NCI-H2227 (cell line): ENCODE results near the gene LEMD3.
A peak's percentile ranks its signal among the peaks of the same experiment; 100 is the strongest.

ENCODE experiments used
- DNase-seq: peaks from one replicate; lab custom pipeline; 2025; ENCODE audit not compliant: unreplicated experiment; lab: John Stamatoyannopoulos, UW

The LEMD3 gene

DNA sequence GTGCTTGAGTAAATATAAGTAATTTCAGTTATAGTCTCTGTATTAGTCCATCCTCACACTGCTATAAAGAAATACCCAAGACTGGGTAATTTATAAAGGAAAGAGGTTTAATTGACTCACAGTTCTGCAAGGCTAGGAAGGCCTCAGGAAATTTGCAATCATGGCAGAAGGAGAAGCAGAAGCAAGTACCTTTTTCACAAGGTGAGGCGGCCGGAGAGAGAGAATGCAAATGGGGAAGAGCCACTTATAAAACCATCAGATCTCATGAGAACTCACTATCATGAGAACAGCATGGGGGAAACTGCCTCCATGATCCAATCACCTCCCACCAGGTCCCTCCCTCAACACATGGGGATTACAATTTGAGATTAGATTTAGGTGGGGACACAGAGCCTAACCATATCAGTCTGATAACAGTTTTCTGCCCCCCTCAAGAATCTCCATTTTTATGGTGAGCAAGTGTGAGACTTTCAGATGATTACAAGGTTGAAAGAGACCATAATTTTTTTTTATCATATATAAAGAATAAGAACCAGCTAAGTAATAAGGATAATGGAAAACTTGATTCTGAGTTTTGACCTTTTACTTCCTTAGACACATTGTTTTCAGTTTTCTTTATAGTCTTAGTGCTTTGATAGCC is 35.6 kb downstream of the LEMD3 start:
- no peak for DNase-seq

DNA sequence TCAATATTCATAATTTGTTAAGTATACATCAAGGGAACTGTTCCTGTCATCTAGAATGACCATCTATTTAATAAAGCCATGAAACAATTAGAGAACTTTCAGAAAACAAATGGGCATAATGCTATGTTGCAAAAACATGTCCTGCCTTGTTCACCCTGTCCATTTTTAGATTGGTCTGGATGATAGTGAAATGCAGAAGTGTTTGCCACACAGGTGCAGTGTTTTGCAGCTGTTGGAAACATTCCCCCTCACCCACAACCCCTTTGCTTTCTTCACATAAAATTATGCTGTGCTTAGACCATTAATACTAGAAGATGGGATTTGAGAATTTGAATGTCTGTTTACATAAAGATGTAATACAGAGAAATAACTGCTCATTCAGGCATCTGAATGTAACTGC is 36.5 kb downstream of the LEMD3 start:
- no peak for DNase-seq

DNA sequence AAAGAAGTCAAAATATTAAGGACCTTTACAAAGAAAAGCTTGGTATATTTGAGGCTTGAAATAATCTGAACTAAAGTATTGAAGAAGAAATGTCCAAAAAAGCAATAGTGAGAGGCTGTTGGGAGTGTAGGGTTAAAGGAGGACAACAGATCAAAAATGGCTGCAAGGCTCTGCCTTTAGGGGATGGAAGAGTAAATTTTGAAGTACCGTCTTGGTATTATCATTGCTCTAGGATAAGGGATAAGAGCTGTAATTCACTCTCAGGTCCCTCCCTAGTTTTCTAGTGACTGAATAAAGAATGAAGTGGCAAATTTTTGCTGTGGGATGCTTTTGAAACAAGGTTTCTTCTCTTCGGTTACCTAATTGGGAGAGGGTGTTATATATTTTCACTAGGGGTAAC is 38.7 kb downstream of the LEMD3 start:
- no peak for DNase-seq

DNA sequence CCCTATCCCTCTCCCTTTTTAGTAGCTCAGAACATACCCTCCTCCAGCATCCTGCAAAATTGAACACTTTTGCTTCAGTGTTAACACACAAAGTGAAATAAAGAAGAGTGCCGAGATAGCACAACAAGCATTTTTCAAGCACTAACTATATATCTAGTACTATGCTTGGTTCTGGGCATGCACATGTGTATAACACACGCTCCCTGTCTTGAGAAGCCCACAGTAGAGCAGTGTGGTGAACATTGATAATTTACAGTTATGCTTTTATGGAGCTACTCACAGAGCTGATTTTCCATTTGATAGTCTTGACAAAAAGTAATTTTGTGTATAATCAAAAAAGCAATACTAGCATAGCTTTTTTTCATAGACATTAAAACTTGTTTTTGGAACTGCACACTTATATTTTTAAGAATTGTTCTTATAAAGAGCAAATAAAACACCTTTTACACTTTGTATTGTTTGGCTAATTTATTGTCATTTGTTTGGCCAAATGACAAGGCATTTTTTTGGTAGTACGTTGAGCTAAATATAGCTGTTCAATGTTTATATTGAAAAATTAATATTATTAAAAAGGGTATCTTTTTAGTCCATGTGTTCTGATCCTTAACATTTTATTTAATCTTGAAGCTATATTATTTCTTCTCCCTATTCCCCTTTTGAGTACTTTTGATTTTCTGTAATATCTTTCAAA is 39.7 kb downstream of the LEMD3 start:
- no peak for DNase-seq

DNA sequence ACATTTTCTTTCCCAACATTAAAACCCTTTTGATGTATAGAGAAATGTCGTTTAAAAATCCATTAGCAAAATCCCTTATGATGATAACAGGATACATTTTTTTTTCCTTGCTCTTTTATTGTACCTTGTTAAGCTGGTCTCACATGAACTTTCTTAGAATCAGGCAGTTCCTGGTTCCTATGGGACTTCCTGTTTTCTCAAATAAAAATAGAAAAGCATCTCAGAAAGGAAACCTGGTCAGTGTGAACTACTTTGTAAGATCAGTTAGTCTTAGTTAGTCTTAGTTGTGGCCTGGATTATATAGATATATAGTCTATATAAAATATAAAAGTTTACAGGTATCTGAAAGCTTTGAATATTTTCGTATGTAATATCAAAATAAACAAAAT is 40.3 kb downstream of the LEMD3 start:
- DNase-seq: no peak

DNA sequence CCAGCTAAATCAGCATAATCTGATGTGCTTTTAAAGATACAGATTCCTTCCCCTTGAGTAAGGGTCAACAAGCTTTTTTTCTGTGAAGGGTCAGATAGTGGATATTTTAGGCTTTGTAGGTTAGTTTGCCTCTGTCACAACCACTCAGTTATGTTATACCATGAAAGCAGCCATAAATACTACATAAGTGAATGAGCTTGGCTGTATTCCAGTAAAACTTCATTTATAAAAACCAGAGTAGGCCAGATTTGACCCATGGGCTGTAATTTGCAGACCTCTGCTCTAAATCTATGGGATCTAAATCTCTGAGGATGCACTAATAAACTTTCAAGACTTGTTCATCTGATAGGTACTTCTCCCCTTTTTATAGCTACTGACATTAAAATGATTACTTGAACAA is 47.7 kb downstream of the LEMD3 start:
- peak; percentile 14 for DNase-seq

DNA sequence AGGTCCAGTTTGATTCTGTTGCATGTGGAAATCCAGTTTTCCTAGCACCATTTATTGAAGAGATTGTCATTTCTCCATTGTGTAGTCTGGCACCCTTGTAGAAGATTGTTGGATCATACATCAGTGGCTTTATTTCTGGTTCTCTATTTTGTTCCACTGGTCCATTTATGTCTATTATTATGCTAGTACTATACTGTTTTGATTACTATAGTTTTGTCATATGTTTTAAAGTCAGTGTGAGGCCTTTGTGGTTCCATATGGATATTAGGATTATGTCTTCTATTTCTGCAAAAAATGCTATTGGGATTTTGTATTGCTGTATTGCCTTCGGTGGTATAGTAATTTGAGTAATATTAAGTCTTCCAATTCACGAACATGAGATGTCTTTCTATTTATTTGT is 51.4 kb downstream of the LEMD3 start:
- DNase-seq: no peak

DNA sequence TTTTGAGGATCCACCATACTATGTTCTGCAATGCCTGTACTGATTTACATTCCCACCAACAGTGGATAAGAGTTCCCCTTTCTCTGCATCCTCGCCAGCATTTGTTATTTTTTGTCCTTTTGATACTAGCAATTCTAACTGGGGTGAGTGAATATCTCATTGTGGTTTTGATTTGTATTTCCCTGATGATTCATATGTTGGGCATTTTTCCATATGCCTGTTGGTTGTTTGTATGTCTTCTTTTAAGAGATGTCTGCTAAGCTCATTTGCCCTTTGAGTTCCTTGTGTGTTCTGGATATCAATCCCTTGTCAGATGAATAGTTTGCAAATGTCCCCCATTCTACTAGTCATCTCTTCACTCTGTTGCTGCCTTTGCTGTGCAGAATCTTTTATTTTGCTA is 60.1 kb downstream of the LEMD3 start:
- no peak for DNase-seq

DNA sequence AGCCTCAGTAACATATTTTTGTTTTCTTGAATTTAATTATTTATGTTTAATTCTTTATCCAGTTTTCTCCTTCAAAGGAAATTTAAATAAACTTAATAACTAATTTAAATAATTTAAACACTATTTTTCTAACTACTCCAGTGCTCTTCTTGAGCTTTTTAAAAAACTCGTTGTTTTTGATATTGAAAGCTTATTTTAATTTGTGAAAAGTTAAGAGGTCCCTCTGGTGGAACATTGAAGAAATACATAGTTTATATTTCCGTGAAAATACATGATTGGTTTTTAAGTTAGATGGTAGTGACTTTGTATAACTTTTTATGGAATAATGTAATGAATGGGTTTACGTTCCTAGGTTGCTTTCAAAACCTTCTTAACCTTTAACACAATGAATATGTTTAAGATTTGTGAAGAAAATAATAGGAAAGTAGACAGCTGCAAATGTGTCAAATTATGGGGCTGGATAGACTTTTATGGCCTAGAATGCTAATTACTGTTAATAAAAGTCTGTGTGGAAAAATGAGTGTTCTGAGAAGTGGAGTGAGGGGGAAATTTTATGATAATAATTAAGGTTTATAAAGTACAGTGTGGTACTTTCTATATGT is 63.2 kb downstream of the LEMD3 start:
- DNase-seq: peak; percentile 6

DNA sequence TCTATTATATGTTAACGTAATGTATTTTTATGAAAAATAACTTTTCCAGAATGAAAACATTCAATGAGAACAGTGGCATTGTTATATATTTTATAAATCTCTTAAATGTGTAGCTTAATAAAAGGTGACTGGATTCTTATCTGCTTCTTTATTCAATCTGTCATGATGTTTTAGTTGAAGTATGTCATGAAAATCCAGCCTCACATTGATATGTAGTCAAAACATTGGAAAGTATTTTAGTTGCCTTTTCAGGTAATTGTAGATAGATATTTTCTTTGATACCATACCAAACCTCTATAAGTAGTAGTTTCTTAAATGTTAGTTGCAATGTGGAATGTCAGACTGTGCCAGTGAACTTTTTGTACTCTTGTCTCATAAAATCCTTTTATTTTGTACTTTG is 67.8 kb downstream of the LEMD3 start:
- no peak for DNase-seq

DNA sequence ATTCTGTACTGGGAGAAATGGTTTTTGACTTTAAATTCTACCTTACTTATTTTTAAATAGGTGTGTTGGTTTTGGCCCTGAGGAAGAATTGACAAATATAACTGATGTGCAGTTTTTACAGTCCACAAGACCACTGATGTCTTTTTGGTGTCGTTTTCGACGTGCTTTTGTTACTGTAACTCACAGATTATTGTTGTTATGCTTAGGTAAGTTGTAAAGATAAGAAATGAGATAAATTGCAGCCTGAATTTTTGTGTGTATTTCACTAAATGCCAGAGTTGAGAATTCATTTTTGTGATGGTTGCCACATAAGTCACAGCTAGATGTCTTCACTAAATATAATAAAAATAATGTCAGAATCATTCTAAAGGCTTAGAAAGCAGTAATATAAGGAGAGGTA is 69.2 kb downstream of the LEMD3 start:
- DNase-seq: no peak

DNA sequence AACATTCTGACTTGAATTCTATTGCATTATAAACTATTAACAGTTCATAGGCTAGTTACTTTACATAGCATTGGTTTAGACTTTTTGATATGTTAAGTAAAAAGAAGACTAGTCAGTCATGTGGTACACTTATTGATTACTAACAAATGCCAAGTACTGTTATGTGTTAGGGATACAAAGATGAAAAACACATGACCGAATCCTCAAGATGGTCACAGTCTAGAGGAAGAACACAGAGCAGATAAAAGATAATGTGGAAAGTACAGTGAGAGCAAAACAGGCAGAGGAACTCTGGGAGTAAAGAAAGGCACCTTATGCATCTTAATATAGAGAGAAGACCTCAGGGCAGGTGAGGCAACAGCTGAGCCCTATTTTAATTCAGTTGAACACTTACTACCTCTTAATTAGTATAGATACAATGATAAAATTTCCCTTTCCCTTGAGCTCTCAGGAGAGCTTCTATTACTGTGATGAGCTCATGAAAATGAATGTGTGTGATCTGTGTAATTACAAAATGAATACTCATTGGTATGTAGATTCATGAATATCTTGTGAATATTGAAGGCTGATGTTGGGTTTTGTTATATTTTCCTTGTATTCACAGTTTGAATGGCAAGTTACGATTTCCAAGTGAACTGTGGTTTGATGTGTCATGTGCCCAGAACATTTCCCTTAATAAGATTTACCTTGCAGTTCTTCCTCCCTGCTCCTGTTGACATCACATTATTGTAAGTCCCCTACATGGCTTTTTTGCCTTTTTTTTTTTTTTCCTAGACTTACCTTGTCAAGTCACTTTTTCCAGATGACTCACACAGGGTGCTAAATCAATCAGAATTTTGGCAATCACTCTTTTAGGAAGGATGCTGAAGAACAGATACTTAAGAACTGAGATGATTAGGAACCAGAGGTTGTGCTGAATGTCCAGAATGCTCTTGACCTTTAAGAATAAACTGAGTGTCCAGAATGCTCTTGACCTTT is 79.6 kb downstream of the LEMD3 start:
- no peak for DNase-seq

DNA sequence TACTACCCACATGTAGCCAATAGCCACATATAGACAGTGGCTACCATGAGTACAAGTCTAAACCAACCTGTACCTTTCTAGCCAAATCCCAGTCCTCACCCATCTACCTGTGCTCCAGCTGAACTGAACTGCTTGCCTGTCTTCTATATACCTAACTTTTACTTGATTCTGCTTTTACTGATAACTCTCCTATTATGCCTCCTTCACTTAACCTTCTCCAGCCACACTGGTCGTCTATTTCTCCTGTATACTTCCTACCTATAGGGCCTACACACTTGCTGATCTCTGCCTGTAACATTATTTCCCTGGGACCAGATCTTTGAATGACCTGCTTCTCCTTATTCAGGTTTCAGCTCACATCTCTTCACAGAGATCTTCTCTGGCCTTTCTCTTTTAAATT is 83.1 kb downstream of the LEMD3 start:
- DNase-seq: no peak

DNA sequence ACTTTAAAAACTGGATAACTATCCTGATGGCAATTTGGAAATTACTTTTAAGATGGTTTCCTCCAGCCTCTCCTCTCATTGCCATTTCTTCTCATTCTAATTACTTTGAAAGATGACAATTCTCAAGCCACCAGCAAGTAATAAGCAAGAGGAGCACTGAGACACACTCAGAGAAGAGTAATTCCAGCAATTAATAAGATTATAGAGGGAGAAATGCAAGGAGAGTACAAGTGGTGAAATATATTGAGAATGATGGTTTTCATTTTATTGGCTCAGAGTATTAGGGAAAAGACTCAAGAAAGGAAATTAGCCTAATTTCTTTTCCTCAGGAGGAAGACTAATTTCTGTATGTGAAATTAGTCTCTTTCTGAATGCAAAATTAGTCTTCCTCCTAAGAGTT is 88.6 kb downstream of the LEMD3 start:
- DNase-seq: no peak

DNA sequence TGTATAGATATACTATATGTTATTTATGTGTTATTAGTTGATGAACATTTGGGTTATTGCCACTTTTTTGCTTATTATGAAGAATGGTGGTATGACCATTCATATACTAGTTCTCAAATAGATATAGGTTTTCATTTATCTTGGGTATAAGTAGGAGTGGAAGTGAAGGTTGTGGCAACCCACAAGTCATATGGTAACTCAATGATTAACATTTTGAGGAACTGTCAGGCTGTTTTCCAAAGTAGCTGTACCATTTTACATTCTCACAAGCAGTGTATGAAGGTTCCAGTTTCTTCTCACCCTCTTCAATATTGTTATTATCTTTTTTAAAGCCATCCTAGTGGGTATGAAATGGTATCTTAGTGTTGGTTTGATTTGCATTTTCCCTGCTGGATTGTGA is 90.1 kb downstream of the LEMD3 start:
- no peak for DNase-seq

DNA sequence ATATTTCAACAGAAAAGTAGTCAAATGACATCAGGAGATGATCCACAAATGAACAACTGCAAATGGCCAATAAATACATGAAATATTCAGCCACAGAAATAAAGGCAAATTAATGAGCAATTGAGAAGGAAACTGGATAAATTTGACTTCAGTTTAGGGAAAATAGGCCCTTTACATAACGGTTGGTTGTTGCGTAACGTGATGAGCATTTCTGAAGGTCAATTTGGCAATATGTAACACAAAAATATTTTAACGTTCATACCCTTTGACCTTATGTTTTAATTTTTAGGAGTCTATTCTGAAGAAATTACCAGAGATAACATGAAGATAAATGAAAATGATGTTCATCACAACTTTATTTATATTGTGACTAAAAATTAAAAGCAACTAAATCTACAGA is 94.4 kb downstream of the LEMD3 start:
- no peak for DNase-seq

DNA sequence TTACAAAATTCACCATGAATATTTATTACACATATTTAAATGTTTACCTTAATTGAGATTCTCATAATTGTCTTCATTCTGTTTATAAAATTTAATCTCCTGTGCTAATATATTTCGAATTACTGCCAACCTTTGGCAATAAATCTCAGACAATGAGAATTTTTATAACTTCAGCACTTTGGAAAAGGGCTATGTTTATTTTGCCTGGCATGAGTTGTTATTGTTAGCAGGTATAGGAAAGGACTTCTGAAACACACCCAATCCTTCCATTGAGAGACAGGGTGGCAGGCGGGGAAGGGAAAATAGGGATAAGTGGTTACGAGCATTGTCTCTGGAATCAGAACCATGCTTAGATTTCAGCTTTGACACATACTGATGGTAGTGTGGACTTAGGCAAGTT is 97.0 kb downstream of the LEMD3 start:
- no peak for DNase-seq

DNA sequence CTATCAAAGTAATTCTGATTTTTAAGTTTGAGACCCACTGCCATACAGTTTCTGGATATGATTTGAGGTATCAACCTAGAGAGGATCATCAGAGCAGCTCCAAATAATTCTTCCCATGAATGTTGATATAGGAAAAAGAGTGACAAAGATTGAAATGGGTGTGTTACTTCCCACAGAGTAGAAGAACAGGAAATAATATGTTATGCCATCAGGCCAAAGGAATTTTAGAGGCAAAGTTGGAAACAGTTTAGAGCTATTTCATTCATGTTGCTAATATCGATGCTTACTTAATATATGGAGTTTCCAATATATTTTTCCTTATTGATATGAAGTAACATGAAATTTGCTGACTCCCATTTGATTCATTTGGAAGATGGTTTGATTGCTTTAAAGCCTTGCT is 100.2 kb downstream of the LEMD3 start:
- DNase-seq: no peak

DNA sequence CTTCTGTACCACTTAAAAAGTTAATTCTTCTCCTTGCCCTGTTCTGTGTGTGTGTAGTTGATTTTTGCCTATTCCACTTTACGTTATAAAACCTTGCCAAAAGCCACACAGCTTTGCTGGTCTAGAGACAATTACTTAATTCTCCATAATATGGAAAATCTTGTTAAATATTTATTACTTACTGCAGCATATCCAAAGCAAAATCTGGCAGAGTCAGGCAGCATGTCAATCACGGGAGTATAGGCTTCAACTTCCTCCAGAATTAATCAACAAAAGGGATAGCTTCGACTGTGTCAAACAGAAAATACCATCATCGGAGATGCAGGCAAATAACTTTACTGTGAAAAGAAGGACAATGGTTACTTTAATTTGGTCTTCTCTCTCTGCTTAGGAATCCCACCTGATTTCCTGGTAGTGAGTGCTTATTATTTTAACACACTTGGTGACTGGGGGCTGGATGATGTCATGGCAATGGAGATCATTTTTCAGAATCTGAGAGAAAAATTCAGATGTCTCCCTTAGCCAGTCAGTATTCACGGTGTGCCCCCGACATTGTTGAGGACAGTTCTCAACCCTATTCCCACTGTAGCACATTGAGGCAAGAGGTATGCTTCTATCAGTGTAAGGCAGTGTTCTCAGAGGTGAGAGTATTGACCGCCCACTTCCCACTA is 105.4 kb downstream of the LEMD3 start:
- no peak for DNase-seq

DNA sequence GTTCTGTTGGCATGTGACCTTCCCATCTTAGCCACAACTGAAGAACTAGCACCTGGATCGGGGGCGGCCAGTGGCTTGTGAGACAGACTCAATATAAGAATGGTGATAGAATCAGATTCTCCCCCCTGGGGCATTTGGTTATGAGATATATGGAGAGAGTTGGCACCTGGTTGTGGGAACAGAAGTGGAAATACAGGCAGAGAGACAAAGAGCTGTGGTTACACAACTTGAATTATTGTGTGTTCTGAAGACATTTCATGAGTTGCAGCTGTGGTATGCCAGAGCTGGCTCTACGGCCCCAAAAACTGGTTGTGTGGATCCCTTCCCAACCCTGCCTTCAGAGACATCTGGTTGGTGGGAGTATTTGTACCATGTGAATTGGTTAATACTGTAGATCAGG is 106.2 kb downstream of the LEMD3 start:
- no peak for DNase-seq

DNA sequence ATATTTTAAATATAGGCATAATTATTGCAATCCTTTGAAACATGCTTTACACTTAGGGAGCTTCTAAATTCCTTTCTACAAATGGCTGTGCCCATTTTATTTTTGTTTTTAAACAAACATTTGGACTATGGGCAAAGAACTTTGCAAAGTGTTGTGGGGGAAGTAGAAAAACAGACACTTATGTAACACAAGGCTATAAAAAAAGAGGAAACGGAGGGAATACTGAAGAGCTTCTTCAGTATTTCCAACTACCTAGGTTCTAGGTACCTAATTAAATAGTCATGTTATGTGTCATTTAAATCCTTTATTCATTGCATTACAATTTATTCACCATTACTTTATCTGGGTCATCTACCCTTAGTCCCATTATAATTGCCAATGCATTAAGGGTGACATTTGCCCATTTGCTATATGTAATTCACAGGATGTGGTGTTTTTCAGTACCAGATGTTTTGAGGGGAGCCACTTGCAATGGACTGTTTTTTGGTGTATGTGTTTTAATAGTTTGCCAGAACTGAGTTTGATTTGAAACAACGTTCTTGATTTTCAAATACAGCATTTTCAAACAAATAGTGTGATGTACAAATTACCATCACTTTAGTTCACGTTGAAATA is 107.6 kb downstream of the LEMD3 start:
- DNase-seq: no peak
